ENCODE data around the gene KMT5B. TPM values are rescaled to one million over a fixed set of nuclear protein-coding genes. Genes with fewer than 3 reads are reported as not detected.

Gene KMT5B
- total RNA-seq, 2 experiments from 2014 or later, result 14.4 to 14.7 TPM

DNA sequence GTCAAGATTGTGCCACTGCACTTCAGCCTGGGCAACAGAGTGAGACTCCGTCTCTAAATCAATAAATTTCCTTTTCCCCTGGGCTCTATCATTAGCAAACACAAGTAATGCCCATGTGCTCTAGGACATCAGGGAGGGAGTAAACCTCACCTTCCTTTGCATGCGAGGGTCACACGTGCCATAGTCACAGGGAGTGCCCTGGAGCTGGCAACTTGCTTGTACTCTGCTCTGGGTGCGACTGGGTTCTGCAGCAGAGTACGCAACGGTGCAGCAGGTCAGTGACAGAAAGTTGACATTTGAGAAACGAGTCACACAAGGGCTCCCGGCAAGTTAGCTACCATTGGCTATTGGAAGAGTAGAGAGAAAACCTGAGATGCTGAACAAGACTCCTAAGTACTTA lies 59.4 kb downstream of the KMT5B start:
- ChIA-PET POLR2A (no interaction called here), CTCF (no interaction called here)

DNA sequence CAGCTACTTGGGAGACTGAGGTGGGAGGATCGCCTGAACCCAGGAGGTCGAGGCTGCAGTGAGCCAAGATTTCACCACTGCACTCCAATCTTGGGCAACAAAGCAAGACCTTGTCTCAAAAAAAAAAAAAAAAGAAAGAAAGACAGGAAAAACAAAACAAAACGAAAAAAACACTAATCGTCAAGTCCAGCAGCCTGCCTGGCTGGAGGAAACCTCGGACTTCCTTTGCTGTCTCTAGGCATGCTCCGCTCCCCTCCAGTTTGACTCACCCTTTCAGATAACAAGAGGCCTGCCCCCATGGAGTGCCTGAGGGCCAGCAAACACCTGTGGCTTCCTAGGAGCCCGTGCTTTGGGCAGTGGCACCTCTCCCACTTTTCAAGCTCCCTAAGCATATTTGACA lies 63.1 kb downstream of the KMT5B start:
- POLR2A ChIA-PET, result no interaction called here
- CTCF ChIA-PET, result no interaction called here

DNA sequence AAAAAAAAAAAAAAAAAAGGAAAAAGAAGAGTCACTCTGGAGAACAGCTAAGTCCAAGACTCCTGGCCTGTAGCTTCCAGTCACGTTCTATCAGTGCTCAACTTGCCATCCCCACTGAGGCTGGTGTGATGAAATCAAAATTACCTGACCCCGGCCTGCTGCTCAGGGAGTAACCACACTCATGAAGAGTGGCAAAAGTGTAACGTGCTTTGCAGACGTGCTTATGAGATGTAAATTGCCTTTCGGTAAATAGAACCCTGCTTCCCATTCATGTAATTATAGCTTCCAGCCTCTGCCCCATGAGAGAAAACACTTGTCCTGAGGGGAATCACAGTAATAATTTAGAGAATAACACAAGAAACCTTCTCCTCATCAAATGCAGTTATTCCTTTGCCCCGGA lies 63.7 kb downstream of the KMT5B start:
- ChIA-PET CTCF (no interaction called here), POLR2A (no interaction called here)

DNA sequence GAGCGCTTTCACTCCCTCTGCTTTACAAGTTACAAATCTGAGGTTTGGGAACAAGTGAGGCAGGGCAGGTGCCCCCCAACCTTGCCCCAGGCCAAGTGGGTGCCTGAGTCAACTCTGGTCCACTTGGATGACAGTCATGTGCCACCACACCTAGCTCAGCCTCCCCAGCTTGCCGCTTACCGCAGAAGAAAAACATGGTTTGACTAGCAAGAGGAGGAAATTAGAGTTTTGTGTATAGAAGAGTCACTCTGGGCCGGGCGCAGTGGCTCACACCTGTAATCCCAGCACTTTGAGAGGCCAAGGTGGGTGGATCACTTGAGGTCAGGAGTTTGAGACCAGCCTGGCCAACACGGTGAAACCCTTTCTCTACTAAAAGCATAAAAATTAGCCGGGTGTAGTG lies 64.2 kb downstream of the KMT5B start:
- ChIA-PET CTCF (no interaction called here), POLR2A (no interaction called here)

DNA sequence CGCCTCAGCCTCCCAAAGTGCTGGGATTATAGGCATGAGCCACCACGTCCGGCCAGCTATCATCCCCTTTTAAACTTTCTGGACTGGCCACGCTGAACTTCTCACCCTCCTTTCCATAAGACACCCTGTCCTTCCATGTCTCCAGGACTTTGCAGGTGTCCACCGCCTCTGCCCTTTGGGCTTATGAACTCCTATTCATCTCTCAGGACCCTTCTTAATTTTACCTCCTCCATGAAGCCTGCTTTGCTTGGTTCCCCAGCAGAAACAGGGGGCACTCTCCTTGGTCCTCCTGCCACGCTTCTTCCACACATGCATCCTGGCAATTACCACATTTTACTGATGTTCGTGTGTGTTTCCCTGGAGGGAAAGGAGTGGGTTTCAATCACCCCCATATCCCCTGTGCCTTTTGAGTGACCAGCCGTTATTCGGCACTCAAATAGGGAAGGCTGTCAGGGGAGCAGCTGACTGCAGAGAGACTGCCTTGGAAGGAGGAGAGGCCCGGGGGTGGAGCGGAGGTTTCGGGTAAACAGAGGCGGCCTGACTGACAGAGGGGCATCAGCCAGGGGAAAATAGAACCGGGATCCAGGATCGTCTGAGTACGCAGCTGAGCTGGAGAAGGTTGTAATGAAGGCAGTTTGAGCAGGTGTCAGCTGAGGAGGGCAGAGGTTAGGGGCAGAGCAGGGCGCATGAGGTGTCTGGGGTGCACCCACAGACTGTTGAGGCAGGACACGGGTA lies 64.9 kb downstream of the KMT5B start:
- CTCF ChIA-PET, result no interaction called here
- POLR2A ChIA-PET, result no interaction called here

DNA sequence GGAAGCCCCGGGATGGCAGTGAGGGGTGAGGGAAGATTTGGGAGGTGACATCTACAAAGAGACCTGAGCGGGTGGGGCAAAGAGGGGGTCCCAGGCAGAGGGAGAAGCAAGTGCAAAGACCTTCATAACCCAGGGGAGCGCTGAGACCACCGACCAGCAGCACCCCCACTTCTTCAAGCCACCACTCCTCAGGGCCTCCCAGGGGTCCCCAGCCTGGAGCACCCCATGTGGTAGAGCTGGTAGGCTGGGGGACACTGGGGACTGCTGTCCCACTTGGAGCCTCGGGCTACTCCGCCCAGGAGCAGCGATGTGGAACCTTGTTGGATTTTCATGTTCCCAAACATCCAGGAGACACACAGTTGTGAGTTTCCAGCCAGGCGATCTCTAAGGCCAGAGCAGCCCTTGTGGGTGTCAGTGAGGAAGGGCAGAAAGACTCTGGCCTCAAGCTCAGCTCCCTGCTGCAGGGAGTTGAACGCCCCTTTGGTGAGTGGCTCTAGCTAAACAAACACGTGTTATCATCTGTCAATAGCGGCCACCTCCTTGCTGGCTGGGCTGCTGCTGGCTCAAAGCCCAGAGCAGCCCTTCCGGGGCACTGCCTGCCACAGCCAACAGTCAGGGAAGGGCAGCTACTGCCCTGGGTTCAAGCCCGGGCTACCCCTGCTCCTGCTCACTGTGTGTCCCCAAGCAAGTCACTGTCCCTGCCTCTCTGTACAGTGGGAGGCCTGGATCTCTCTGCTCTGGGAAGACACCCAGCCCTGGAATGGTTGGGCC lies 66.2 kb downstream of the KMT5B start:
- POLR2A ChIA-PET, result no interaction called here
- CTCF ChIA-PET, result no interaction called here

DNA sequence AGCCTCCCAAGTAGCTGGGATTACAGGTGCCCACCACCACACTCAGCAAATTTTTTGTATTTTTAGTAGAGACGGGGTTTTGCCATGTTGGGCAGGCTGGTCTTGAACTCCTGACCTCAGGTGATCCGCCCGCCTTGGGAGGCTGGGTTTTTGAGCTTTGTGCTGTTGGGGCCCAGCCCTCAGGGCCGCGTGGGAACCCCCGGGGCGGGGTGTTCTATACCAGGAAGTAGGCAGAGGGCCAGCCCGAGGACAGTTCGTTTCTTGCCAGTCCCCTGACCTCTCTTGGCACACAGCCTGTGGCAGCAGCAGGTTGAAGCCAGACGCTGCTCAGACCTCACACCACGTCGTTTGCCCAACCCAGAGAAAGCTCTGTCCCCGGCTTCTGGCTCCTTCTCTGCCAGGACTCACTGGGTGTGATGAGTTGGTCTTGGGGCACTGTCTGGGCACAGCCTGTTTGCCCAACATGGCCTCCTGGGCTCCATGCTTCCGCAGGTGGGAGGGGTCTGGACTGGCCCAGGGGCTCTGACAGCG lies 67.0 kb downstream of the KMT5B start:
- POLR2A ChIA-PET, result no interaction called here
- CTCF ChIA-PET, result no interaction called here

DNA sequence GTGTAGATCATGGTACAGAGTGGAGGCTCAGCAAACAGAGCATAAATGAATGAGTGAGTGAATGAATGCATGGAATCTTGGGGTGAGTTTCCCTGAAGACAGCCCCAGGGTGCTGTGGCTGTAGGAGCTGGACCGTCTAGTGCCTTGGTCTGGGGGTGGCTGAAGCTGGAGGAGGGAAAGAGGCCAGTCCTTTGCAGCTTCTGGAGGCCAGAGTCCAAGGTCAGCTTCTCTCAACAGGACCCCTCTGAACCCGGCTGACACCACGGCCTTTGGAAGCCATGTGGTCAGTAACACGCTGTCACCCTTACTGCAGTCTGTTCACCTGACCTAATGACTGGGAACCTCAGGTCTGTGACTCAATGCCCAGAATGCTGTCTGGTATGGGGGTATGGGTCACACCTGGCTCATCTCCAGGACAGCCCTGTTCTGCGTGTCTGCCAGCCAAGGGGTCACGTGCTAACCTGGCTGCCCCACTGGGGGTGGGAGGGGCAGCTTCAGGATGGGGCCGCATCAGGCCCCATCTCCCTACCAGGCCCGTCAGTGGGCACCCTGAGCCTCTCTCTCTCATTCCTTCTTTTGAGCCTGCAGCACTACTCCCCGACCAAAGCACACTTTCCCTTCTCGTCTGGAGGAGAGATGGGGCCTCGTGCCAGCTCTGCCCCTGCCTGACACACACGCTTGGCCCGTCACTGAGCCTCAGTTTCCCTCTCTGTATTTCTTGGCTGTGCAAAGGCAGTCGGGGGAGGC lies 67.8 kb downstream of the KMT5B start:
- ChIA-PET CTCF (no interaction called here), POLR2A (no interaction called here)

DNA sequence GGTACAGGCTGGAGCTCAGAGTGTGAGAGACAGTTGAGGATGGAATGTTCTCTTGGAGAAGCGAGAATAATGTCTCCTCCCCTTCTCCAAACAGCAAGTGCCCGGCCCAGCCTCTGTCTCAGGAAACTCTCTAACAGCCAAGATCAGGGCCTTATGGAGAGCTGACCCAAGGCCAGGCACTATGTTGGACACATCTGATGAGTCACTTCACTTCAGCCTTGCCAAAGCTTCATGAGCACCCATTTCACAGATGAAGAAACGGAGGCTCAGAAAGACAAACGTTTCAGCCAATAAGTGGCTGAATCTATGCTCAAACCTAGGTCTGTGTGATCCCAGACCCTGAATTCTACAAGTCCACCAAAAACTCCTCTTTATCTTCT lies 69.8 kb downstream of the KMT5B start:
- ChIA-PET POLR2A (no interaction called here), CTCF (interaction anchor here (0.6 kb wide), 1 partner anchor 61 kb away, joined by 3 read pairs; no protein-coding TSS in a partner anchor)

DNA sequence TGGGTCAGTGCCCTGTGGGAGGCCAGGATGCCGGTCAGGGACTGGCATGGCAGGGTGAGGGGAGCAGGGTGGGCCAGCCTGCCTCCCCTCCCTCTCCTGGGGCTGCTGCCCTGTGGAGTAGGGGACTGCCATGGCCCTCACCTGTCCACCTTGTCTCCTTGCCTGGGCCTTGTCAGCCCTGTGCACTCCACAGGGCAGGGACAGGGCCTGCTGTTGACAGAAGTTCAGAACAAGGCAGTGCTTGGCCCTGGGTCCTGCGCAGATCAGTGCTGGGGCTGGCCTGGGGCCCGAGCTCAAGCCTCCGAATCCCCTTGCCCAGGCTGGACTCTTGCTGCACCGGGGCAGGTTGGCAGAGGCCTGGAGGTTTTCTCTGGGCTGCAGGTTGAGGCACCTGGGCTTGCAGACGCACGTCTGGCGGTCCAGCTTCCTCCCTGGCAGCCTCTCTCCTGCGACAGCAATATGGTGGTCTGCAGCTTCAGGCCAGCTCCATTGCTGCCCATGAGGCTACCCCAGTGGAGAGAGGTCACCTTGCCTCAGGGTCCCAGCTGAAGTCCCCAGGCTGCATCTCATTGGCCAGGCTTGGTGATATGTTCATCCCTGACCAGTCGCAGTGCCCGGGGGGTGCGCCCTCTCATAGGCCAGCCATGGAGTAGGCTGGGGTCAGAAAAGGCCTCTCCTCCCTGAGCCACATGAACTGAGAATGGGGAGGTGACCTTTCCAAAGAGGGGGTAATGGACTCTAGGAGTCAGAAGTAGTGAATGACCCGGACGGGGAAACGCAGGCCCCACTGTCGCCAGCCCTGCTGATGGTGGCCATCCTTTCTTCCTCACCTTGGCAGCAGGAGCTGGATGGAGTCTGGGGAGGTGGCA lies 70.4 kb downstream of the KMT5B start:
- ChIA-PET POLR2A (no interaction called here), CTCF (no interaction called here)

DNA sequence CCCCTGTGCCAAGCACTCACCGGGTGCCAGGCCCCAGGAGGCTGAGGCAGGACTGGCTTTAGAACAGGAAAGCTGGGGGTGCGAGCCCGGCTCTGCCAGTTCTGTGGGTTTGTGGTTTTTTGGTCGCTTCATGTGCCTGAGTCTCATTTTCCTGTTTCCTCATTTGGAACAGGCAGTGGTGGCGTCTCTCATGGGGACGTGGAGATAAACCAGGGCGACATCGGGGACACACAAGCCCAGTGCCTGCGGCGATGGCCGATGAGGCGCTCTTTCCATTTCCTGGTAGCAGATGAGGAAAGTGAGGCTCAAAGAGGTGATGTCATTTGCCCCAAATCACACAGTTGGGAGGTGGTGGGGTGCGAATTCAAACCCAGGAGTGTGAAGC lies 71.1 kb downstream of the KMT5B start:
- ChIA-PET POLR2A (no interaction called here), CTCF (no interaction called here)

DNA sequence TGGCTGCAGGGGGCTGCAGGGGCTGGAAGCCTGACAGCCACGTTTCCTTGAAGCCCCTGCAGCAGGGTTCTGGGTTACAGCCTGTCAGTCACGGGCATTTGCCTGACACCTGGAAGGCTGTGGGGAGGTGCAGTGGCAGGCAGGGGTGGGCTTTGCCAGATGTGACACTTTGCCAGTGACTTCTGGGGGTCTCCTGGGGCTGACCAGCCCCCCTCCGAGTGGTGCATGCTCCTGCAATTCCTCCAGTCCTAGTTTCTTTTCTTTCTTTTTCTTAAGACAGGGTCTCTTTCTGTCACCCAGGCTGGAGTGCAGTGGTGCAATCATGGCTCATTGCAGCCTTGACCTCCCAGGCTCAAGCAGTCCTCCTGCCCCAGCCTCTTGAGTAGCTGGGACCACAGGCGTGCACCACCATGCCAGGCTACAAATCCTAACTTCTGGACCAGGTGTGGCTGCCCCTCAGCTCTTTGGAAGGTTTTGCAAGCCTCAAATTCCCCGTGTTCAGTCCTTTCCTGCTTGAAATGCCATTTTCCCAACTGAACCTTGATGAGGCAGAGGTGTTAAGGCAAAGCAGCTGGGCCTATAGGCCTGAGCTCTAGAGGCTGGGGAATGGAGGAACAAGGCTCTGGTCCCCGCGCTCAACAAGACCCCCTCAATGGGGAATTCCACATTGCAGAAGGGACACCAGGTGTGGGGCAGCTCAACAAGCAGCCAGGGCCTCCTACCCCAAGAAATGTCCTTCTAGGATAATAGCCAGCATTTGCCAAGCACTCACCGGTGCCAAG lies 71.7 kb downstream of the KMT5B start:
- ChIA-PET CTCF (no interaction called here), POLR2A (no interaction called here)

DNA sequence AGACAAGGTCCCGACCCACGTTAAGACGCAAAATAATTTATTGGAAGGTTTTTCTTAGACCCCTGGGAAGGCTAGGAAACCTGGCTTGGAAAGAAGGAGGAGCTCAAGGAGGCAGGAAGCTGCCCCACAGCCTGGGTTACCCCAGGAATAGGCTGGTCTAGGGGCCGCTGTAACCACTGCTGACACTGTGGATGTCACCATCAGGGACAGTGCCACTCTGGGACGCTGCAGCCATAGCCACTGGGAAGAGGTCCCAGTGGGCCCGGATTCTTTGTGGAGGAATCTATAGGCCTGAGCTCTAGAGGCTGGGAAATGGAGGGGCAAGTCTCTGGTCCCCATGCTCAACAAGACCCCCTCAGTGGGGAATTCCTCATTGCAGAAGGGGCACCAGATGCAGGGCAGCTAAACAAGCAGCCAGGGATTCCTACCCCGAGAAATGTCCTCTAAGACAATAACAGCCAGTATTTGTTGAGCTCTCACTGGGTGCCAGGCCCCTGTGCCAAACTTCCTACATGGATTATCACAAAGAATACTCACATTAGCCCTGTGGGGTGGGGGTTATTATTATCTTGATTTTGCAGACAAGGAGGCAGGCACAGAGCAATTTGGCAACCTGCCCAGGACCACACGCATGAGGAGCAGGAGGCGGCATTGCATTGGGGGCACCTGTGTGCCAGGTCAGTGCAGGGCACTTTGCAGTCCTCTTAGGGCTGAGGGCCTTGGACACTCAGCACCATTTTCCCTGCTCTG lies 72.4 kb downstream of the KMT5B start:
- ChIA-PET POLR2A (no interaction called here), CTCF (no interaction called here)

DNA sequence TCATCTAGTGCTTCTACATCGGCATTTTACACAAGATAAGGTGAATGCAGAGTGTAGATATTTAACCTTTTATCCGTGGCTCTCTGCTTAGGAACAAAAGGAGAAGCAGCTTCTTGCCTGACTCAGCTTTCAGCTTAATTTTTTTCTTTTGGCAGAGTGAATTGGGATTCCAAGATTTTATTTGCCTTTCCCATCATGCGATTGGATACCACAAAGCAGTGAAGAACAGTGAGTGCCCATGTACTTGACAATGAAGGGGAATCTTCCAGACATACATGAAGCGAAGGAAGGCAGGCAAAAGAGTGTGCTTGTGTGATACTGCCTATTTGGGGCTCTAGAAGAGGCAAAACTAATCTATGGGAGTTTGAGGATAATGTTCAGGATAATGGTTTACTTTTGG lies 74.9 kb downstream of the KMT5B start:
- CTCF ChIA-PET, result interaction anchor here (0.6 kb wide), 1 partner anchor 40 kb away, joined by 4 read pairs; no protein-coding TSS in a partner anchor

DNA sequence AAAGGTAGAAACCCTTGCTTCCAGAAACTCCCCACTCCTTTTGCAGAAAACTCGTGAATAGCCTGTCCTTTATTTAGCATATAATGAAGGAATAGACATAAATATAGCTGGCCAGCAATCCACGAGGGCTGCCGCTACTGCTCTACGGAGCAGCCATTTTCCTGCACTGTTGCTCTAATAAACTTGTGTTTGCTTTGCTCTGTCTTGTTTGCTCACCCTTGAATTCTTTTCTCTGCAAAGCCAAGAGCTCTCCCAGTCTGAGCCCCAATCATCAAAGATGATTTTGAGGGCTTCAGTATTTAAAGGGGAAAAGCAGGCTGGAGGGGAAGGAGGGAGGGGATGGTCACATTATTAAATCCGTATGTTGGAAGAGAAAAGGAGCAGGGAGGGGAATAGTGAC lies 75.3 kb downstream of the KMT5B start:
- ChIA-PET POLR2A (interaction anchor here (0.6 kb wide), 1 partner anchor 204 kb away, joined by 3 read pairs; no protein-coding TSS in a partner anchor), CTCF (no interaction called here)

More for the DNA sequence above, 74.9 kb downstream of the KMT5B start:
- POLR2A ChIA-PET, result no interaction called here

DNA sequence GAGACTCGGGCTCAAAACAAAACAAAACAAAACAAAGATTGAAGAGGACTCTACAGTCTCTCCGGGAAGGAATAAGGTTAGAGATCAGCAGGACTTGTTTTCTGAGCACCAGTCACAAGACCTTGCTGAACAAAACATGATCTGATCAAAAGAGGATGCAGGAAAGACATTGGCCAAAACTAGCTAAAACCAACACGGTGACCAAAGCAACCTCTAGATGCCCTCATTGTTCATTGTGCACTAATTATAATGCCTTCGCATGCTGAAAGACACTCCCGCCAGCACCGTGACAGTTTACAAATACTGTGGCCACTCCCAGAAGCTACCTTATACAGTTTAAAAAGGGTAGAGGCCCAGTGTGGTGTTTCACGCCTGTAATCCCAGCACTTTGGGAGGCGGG lies 76.2 kb downstream of the KMT5B start:
- POLR2A ChIA-PET, result no interaction called here
- CTCF ChIA-PET, result interaction anchor here (0.7 kb wide), 1 partner anchor 38 kb away, joined by 3 read pairs; no protein-coding TSS in a partner anchor

DNA sequence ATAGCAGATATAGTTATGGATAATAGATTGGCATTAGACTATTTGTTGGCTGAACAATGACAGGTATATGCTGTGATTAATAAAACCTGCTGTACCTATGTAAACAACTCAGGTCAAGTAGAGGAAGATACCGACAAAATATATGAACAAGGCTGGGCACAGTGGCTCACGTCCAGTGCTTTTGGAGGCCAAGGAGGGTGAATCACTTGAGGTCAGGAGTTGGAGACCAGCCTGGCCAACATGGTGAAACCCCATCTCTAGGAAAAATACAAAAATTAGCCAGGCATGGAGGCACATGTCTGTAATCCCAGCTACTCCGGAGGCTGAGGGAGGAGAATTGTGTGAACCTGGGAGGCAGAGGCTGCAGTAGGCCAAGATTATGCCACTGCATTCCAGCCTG lies 77.9 kb downstream of the KMT5B start:
- CTCF ChIA-PET, result no interaction called here
- POLR2A ChIA-PET, result no interaction called here

DNA sequence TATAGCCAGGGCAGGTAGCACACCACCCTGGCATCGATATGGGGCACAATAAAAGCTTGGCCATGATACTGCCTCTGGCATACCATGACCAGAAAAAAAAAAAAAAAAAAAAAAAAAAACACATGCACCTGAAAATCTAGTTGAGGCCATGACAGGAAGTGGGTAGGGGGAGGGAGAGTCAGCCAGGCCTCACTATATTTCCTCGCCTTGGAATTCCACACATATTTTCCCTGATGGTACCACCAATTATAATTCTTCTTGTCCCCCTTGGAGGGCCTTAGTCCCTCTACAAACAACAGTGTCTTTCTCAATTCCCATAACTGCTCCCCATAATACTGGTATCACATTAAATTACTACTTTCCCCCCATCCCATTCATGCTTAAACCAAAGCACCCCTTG lies 79.3 kb downstream of the KMT5B start:
- ChIA-PET CTCF (no interaction called here), POLR2A (no interaction called here)
